Measurements from ENCODE around the gene CADM4. TPM values are rescaled to one million over a fixed set of nuclear protein-coding genes. Genes with fewer than 3 reads are reported as not detected.

The CADM4 gene
- total RNA-seq, 1 experiment from 2014 or later, result 2.5 TPM

DNA sequence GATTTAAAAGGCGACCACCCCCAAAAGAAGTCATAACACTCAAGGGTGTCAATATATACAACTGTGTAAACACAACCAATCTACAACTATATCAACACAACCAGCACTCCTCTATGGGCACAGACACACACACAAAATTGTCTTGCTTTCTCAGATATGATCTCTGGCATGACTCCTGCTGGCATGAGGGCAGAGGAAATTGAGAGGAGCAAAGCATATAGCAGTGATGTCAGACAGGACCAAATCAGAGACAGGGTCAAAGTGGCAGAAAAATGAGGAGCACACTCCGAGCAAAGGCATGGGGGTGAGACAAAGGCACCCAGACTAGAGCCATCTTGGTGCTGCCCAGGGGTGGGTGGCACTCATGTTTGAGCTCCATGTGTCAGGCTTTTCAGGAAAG lies 53.3 kb downstream of the CADM4 start:
- no peak for DNase-seq (ENCODE audit: low read depth)

DNA sequence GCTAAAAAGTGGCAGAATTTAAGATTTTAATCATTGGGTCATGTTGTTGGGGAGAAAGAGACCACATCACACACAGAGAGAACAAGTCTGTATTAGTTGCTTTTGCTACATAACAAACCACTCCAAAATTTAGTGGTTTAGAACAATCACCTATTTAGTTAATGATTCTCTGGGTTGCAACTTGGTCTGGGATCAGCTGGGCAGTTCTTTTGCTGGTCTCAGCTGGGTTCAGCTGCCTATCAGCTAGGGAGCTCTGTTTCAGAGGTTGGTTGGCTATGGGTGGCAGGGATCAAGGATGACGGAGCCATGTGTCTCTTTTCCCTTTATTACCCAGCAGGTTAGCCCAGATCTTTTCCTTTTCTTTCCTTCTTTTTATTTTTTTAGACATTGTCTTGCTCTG lies 55.2 kb downstream of the CADM4 start:
- no peak for DNase-seq (ENCODE audit: low read depth)

GRCh38 chr19:43582495-43582894 lies 57.2 kb downstream of the CADM4 start:
- no peak for DNase-seq (ENCODE audit: low read depth)

DNA sequence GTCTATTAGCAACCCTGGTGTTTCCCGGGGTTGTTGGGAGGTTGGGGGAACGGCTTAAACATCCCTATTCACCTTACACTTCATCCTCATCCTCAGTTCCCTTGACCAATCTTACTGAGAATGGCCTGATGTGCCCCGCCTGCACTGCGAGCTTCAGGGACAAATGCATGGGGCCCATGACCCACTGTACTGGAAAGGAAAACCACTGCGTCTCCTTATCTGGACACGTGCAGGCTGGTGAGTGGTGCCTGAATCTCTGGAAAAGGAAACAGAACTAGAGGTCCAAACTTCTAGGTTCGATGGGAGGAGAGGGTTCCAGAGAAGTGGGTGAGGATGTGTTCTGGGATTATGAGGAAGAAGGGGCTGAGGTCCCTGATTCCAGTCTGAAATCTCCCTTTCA lies 58.2 kb downstream of the CADM4 start:
- DNase-seq (ENCODE audit: low read depth), result no peak

DNA sequence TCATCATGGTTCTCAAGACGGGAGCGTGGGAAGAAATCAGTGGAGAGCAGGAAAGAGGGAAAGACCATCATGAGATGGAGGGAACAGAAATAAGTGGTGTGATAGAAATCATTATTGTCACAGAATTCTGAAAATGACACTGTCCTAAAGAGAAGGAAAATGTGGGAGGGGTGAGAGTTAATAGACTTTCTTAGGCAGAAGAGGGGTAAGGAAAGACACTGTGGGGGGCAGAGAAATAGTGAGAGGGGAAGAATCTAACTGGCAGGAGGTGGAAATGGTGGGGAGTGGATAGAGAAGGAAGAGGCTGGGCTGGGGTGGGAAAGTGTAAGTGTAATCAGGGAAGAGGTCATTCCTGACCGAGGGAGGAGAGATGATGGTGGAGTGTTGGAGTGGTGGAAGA lies 60.9 kb downstream of the CADM4 start:
- no peak for DNase-seq (ENCODE audit: low read depth)

DNA sequence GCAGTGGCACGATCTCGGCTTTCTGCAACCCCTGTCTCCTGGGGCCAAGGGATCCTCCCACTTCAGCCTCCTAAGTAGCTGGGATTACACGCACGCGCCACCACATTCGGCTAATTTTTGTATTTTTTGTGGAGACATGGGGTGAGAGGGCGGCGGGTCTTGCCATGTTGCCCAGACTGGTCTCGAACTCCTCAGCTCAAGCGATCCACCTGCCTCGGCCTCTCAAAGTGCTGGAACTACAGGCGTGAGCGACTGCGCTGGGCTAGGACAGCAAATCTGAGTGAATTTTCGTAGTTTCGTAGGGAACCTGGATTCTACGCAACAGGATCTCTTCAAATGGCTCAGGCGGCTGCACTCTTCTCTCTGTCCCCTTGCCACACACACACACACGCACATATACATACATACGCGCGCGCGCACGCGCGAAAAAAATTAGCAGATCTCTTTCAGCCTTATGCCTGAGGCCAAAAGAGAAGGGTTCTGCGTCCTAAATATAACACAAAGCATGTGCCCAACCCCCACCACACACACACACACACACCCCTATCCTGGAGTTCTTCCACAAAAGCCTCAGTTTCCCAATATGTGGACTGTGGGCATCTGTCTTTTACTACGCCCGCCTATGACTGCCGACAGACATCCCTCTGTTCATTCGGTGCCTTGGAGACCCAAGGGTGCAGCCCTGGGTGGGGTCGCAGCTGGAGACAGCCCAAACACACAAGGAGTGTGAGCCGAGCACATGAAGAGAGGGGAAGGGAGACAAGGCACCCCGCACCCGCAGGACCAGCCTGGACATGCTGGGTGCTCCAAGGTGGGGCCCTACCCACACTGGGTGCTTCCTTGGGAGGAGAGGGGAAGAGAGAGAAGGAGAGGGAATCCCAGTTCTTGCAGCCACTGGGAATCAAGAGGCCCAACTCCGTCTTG lies 63.4 kb downstream of the CADM4 start:
- DNase-seq (ENCODE audit: low read depth), result no peak

GRCh38 chr19:43575156-43575950 lies 64.3 kb downstream of the CADM4 start, which contains the start of the genes PINLYP and XRCC1:
Gene PINLYP (plus strand): TSS chr19:43575801. CDS start chr19:43577192, 1,391 bp downstream.
Gene XRCC1 (minus strand): TSS chr19:43575527. CDS start chr19:43575458, 69 bp downstream.
- peak; percentile 99 for DNase-seq (ENCODE audit: low read depth)

GRCh38 chr19:43574424-43575155 lies 65.1 kb downstream of the CADM4 start:
- DNase-seq (ENCODE audit: low read depth), result peak; percentile 90

Other genes starting within 250 kb of the CADM4 start
- not detected in 2 replicates for gene TEX101, start 225.0 kb downstream of the CADM4 start, total RNA-seq (2014; rRNA removed; shearing (Covaris generic))
- 1.3 and 1.8 TPM in 2 replicates for gene LYPD3, start 174.2 kb downstream of the CADM4 start, total RNA-seq (2014; rRNA removed; shearing (Covaris generic))
- 12.1 and 12.8 TPM in 2 replicates for gene PHLDB3, start 135.1 kb downstream of the CADM4 start, total RNA-seq (2014; rRNA removed; shearing (Covaris generic))
- 232 and 297 TPM in 2 replicates for gene ETHE1, start 112.6 kb downstream of the CADM4 start, total RNA-seq (2014; rRNA removed; shearing (Covaris generic))
- 0.20 TPM in 1 of 2 replicates, not detected in the other for gene ZNF575, start 106.7 kb downstream of the CADM4 start, total RNA-seq (2014; rRNA removed; shearing (Covaris generic))
- 36.7 and 42.7 TPM in 2 replicates for gene XRCC1, start 64.3 kb downstream of the CADM4 start, total RNA-seq (2014; rRNA removed; shearing (Covaris generic))
- 2.8 and 3.8 TPM in 2 replicates for gene PINLYP, start 64.0 kb downstream of the CADM4 start, total RNA-seq (2014; rRNA removed; shearing (Covaris generic))
- gene IRGQ, start 43.7 kb downstream of the CADM4 start, total RNA-seq (2014; rRNA removed; shearing (Covaris generic)), result 11.9 and 16.4 TPM in 2 replicates
- 13.1 and 18.9 TPM in 2 replicates for gene ZNF576, start 43.3 kb downstream of the CADM4 start, total RNA-seq (2014; rRNA removed; shearing (Covaris generic))
- gene SRRM5, start 27.8 kb downstream of the CADM4 start, total RNA-seq (2014; rRNA removed; shearing (Covaris generic)), result 0.10 and 0.12 TPM in 2 replicates
- 49.5 and 62.6 TPM in 2 replicates for gene ZNF428, start 20.2 kb downstream of the CADM4 start, total RNA-seq (2014; rRNA removed; shearing (Covaris generic))
- 426 and 458 TPM in 2 replicates for gene PLAUR, start 30.3 kb upstream of the CADM4 start, total RNA-seq (2014; rRNA removed; shearing (Covaris generic))
- not detected in 2 replicates for gene IRGC, start 76.2 kb upstream of the CADM4 start, total RNA-seq (2014; rRNA removed; shearing (Covaris generic))
- gene SMG9, start 115.1 kb upstream of the CADM4 start, total RNA-seq (2014; rRNA removed; shearing (Covaris generic)), result 17.0 and 39.3 TPM in 2 replicates
- 71.6 and 126 TPM in 2 replicates for gene KCNN4, start 141.1 kb upstream of the CADM4 start, total RNA-seq (2014; rRNA removed; shearing (Covaris generic))
- gene LYPD5, start 162.6 kb upstream of the CADM4 start, total RNA-seq (2014; rRNA removed; shearing (Covaris generic)), result 0.24 and 0.59 TPM in 2 replicates
- 8.6 and 9.4 TPM in 2 replicates for gene ZNF283, start 187.5 kb upstream of the CADM4 start, total RNA-seq (2014; rRNA removed; shearing (Covaris generic))
- gene ZNF404, start 244.1 kb upstream of the CADM4 start, total RNA-seq (2014; rRNA removed; shearing (Covaris generic)), result 1.2 and 1.4 TPM in 2 replicates

Data from RPMI7951 (cell line).